RWPE2 (cell line): Measurements from ENCODE around the gene PCBP3.

Experiments
- ATAC-seq: fragments of 200-7000 bp; cut with Tn5 transposase; 3 replicates; pipeline ENCODE4 v1.9.1; 2021; ENCODE audit warnings: low read depth
- DNase-seq: peaks from one replicate; pipeline ENCODE4 v3.0.0-alpha.2; 2020; ENCODE audit warnings: low spot score
- H3K27ac ChIP-seq: fragments of 450-650 bp; 2 replicates; pipeline ENCODE4 v1.5.1; 2017; ENCODE audit warnings: mild to moderate bottlenecking; ENCODE audit not compliant: poor library complexity, severe bottlenecking
- H3K27me3 ChIP-seq: fragments of 250-450 bp; sonication (Bioruptor Pico); 2 replicates; pipeline ENCODE4 v1.5.1; 2021; ENCODE audit warnings: mild to moderate bottlenecking, moderate library complexity; ENCODE audit not compliant: insufficient read depth, poor library complexity, severe bottlenecking
- H3K36me3 ChIP-seq: fragments of 250-450 bp; sonication (Bioruptor Pico); 2 replicates; pipeline ENCODE4 v1.5.1; 2020; ENCODE audit warnings: low read depth, mild to moderate bottlenecking, moderate library complexity
- H3K4me1 ChIP-seq: fragments of 250-450 bp; sonication (Bioruptor Pico); 2 replicates; pipeline ENCODE4 v1.5.1; 2021; ENCODE audit warnings: mild to moderate bottlenecking, moderate library complexity; ENCODE audit not compliant: insufficient read depth, poor library complexity, severe bottlenecking
- H3K4me3 ChIP-seq: fragments of 250-450 bp; sonication (Bioruptor Pico); 2 replicates; pipeline ENCODE4 v1.5.1; 2021; ENCODE audit warnings: mild to moderate bottlenecking, moderate library complexity; ENCODE audit not compliant: severe bottlenecking
- H3K9me3 ChIP-seq: fragments of 250-450 bp; sonication (Bioruptor Pico); 2 replicates; pipeline ENCODE4 v1.5.1; 2021; ENCODE audit warnings: mild to moderate bottlenecking, moderate library complexity; ENCODE audit not compliant: severe bottlenecking
- CTCF ChIP-seq: fragments of 450-650 bp; IDR thresholded peaks from one replicate; pipeline ENCODE4 v1.5.1; 2017; ENCODE audit warnings: mild to moderate bottlenecking, moderate library complexity; ENCODE audit not compliant: poor library complexity, severe bottlenecking

The PCBP3 gene

GRCh38 chr21:45640001-45640887 lies 3.3 kb upstream of the PCBP3 start:
- TF ChIP-seq CTCF = no peak
- peaks cover 6% of the 10 kb centered on the region for H3K27me3 ChIP-seq
- H3K4me3 ChIP-seq = no peak overlapping the region
- H3K9me3 ChIP-seq = no peaks in the 10 kb centered on the region
- H3K36me3 ChIP-seq = no peaks in the 10 kb centered on the region
- no peaks in the 10 kb centered on the region for H3K4me1 ChIP-seq
- no peak overlapping the region for H3K27ac ChIP-seq
- no peak for DNase-seq
- ATAC-seq = no peak

GRCh38 chr21:45640888-45641479 lies 2.5 kb upstream of the PCBP3 start:
- Histone ChIP-seq H3K27ac (no peak overlapping the region), H3K4me3 (no peak overlapping the region), H3K4me1 (no peaks in the 10 kb centered on the region), H3K36me3 (no peaks in the 10 kb centered on the region), H3K9me3 (no peaks in the 10 kb centered on the region), H3K27me3 (peaks cover 6% of the 10 kb centered on the region)
- ATAC-seq (no peak), DNase-seq (no peak)
- TF ChIP-seq CTCF = no peak

DNA sequence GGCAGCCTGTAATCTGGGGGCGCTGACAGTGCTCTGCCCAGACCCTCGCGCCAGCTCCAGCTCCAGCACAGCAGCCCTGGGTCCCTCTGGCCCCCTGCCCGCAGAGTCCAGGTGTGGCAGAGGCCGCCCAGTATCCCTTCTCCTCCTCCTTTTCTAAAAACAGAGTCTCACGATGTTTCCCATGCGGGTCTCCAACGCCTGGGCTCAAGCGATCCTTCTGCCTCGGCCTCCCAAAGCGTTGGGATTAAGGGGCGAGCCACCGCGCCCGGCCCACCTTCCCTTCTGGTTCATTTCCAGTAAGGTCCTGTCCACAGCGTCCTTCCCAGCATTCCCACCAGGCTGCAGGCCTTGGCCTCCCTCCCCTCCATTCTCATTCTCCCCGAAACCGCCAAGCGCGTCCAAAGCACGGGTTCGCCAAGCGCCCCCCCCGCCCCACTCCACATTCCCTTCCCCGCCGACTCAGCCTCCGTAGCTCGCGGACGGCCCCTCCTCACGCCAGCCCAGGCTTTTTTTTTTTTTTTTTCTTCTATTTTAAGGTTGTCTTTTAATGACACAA lies 2.0 kb upstream of the PCBP3 start:
- H3K4me3 ChIP-seq = no peak overlapping the region
- H3K27me3 ChIP-seq = peaks cover 6% of the 10 kb centered on the region
- H3K4me1 ChIP-seq = no peaks in the 10 kb centered on the region
- ATAC-seq (no peak), DNase-seq (no peak)
- H3K36me3 ChIP-seq = no peaks in the 10 kb centered on the region
- no peak for TF ChIP-seq CTCF
- no peak overlapping the region for H3K27ac ChIP-seq
- H3K9me3 ChIP-seq = no peaks in the 10 kb centered on the region

DNA sequence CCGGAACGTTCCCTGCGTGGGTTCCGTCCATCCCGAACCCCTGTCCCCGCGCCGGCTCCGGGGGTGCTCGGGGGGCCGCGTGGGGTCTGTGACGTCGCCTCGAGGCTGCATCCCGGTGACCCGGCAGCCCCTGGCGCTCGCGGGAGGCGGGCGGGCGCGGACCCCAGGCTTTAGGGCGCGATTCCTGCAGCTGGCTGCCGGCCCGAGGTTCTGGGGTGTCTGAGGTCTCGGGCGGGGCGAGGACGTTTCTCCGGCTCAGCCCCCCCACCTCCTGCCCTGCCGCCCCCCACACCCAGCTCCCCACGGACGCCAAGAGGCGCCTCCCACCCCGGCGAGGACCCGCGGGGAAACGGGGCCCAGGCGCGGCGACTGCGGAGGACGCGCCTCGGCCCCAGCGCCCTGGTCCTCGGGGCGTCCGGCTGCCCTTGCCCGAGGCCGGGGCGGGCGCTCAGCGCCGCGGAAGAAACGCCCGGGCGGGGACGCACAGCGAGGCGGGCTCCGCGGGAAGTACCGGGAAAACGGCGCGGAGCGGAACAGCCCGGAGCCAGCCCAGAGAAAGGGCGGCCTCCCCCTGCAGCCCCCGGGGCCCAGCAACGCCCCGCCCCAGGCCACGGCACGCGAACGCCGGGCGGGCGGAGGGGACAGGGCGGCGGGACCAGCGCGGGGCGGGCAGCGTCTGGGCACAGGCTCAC lies 1.3 kb upstream of the PCBP3 start:
- peaks cover 6% of the 10 kb centered on the region for H3K27me3 ChIP-seq
- H3K27ac ChIP-seq = no peak overlapping the region

More for the DNA sequence above, 1.3 kb upstream of the PCBP3 start:
- Histone ChIP-seq H3K36me3 (no peaks in the 10 kb centered on the region), H3K4me1 (no peaks in the 10 kb centered on the region), H3K4me3 (peak overlapping the region; percentile 36), H3K9me3 (no peaks in the 10 kb centered on the region)
- no peak for TF ChIP-seq CTCF
- DNase-seq (no peak), ATAC-seq (no peak)
